KMS-11 (cell line): Measurements from ENCODE around the gene ERC2.

Experiments used
- H2AFZ ChIP-seq: fragments of 200-600 bp; sonication (generic); 2 replicates; pipeline ENCODE4 v1.6.1; 2016; ENCODE audit warnings: antibody characterized with exemption, mixed run types, low read depth
- H3K27ac ChIP-seq: fragments of 200-600 bp; sonication (generic); 2 replicates; pipeline ENCODE4 v1.6.1; 2016; ENCODE audit warnings: mild to moderate bottlenecking, mixed run types
- H3K27me3 ChIP-seq: fragments of 200-600 bp; sonication (generic); 2 replicates; pipeline ENCODE4 v1.6.1; 2017; ENCODE audit warnings: mild to moderate bottlenecking, low read depth, mixed run types, moderate library complexity; ENCODE audit not compliant: insufficient read depth
- H3K36me3 ChIP-seq: fragments of 200-600 bp; sonication (generic); 2 replicates; pipeline ENCODE4 v1.6.1; 2017; ENCODE audit warnings: mild to moderate bottlenecking, mixed run types; ENCODE audit not compliant: insufficient read depth
- H3K4me1 ChIP-seq: fragments of 200-600 bp; sonication (generic); 2 replicates; pipeline ENCODE4 v1.6.1; 2016; ENCODE audit warnings: mild to moderate bottlenecking, low read depth, mixed run types; ENCODE audit not compliant: poor library complexity, severe bottlenecking
- H3K4me2 ChIP-seq: fragments of 200-600 bp; sonication (generic); 2 replicates; pipeline ENCODE4 v1.7.0; 2016; ENCODE audit warnings: mild to moderate bottlenecking, mixed run types
- H3K4me3 ChIP-seq: fragments of 200-600 bp; sonication (generic); IDR thresholded peaks from 2 replicates; pipeline ENCODE4 v1.6.1; 2017; ENCODE audit warnings: low read depth, low read length, mixed read lengths; ENCODE audit not compliant: insufficient read depth
- H3K79me2 ChIP-seq: fragments of 200-600 bp; sonication (generic); 2 replicates; pipeline ENCODE4 v1.6.1; 2016; ENCODE audit warnings: low read depth, mixed run types; ENCODE audit not compliant: insufficient read depth
- H3K9ac ChIP-seq: fragments of 200-600 bp; sonication (generic); 2 replicates; pipeline ENCODE4 v1.6.1; 2016; ENCODE audit warnings: mild to moderate bottlenecking, mixed run types
- H4K20me1 ChIP-seq: fragments of 200-600 bp; sonication (generic); 2 replicates; pipeline ENCODE4 v1.6.1; 2016; ENCODE audit warnings: mild to moderate bottlenecking, mixed run types; ENCODE audit not compliant: insufficient read depth
- TF ChIP-seq, protein P1 (sequence below): fragments of 200-600 bp; sonication (generic); conservative IDR thresholded peaks from 2 replicates; pipeline ENCODE4 v1.6.1; 2017; ENCODE audit warnings: low read depth, mild to moderate bottlenecking, antibody characterized with exemption, low read length, moderate library complexity, mixed read lengths

ERC2 gene

DNA sequence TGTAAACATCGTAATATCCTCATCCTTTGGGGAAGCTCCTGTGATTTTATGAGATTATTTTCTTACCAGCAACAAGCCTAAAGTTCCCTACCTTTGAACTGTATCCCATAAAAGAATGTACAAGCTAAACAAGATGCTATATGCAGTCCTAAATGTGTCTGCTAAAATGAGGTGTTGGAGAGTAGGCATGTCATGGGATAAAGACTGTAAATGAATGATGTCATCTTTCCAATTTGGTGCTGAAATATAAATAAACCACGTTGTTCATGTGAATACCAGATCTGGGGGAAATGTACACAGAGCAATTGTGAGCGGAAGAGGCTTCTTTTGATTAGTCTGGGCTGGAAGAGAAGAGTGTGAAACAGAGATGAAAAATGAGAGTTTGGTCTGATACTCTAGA, 766.3 kb downstream of the ERC2 start:
- TF ChIP-seq, protein P1, sequence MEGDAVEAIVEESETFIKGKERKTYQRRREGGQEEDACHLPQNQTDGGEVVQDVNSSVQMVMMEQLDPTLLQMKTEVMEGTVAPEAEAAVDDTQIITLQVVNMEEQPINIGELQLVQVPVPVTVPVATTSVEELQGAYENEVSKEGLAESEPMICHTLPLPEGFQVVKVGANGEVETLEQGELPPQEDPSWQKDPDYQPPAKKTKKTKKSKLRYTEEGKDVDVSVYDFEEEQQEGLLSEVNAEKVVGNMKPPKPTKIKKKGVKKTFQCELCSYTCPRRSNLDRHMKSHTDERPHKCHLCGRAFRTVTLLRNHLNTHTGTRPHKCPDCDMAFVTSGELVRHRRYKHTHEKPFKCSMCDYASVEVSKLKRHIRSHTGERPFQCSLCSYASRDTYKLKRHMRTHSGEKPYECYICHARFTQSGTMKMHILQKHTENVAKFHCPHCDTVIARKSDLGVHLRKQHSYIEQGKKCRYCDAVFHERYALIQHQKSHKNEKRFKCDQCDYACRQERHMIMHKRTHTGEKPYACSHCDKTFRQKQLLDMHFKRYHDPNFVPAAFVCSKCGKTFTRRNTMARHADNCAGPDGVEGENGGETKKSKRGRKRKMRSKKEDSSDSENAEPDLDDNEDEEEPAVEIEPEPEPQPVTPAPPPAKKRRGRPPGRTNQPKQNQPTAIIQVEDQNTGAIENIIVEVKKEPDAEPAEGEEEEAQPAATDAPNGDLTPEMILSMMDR: no peak
- Histone ChIP-seq H3K79me2 (no peaks in the 10 kb centered on the region), H3K4me2 (no peak overlapping the region), H3K27ac (no peak overlapping the region), H4K20me1 (no peaks in the 10 kb centered on the region), H3K9ac (no peak overlapping the region), H3K36me3 (no peaks in the 10 kb centered on the region), H3K4me3 (no peak overlapping the region), H3K27me3 (no peaks in the 10 kb centered on the region), H3K4me1 (peaks cover 3% of the 10 kb centered on the region), H2AFZ (no peak overlapping the region)

DNA sequence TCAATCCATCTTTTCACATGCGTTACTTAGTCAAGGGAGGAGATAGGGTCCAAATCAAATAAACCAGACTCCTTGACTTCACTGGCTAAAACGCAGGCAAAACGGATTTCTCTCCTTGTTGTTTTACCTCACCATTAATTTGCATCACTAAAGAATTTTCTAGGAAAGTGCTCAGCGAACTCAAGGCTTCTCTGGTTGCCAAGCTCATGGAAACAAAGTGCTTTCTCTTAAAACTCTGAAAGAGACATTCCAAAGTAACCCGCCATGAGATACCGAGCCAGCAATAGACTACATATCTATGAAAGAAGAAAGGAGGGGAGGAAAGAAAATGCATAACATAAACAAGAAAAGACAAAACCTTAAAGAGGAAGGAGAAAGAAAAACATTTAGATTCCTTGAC, 769.4 kb downstream of the ERC2 start:
- H3K4me1 ChIP-seq: peaks cover 7% of the 10 kb centered on the region
- TF ChIP-seq, protein P1: no peak
- no peaks in the 10 kb centered on the region for H4K20me1 ChIP-seq
- no peak overlapping the region for H3K4me2 ChIP-seq
- H3K4me3 ChIP-seq: no peak overlapping the region
- no peak overlapping the region for H3K27ac ChIP-seq
- H3K36me3 ChIP-seq: no peaks in the 10 kb centered on the region
- H3K9ac ChIP-seq: no peak overlapping the region
- H3K79me2 ChIP-seq: no peaks in the 10 kb centered on the region
- H2AFZ ChIP-seq: no peak overlapping the region
- H3K27me3 ChIP-seq: no peaks in the 10 kb centered on the region

DNA sequence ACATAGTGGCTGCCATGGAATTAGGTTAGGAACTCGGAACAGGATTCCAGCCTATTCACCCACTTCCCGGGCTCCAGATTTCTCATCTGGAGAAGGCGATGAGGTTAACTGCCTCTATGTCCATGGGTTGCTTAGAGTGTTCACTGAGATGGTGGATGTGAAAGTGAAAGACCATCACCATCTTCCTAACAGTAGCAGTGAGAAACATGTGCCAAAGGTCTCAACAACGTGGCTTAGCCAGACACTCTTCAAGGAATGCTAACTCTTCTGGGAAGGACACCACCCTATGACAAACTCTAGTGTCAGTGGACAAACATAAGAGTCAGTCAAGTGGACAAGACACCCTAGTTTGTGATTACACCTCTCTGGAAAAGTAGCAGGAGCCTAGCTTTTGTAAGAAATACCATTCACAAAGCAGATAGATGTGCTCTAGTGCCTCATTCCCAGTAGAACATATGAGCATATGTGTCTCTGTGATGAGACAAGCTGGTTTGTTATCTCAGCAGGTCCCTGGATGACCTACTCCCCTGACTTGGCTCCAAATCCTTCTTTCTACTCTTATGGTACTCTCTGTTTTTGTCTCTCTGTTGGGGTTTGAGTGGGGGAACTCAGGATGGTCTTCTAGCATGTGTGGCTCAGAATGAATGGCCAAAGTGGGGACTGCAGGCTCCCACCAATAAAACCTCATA, 770.9 kb downstream of the ERC2 start:
- no peaks in the 10 kb centered on the region for H3K27me3 ChIP-seq
- no peaks in the 10 kb centered on the region for H3K79me2 ChIP-seq
- H4K20me1 ChIP-seq: no peaks in the 10 kb centered on the region
- TF ChIP-seq, protein P1: no peak
- H3K4me2 ChIP-seq: no peak overlapping the region
- no peaks in the 10 kb centered on the region for H3K36me3 ChIP-seq
- H2AFZ ChIP-seq: no peak overlapping the region
- peaks cover 7% of the 10 kb centered on the region for H3K4me1 ChIP-seq
- no peak overlapping the region for H3K27ac ChIP-seq
- H3K9ac ChIP-seq: no peak overlapping the region
- no peak overlapping the region for H3K4me3 ChIP-seq

DNA sequence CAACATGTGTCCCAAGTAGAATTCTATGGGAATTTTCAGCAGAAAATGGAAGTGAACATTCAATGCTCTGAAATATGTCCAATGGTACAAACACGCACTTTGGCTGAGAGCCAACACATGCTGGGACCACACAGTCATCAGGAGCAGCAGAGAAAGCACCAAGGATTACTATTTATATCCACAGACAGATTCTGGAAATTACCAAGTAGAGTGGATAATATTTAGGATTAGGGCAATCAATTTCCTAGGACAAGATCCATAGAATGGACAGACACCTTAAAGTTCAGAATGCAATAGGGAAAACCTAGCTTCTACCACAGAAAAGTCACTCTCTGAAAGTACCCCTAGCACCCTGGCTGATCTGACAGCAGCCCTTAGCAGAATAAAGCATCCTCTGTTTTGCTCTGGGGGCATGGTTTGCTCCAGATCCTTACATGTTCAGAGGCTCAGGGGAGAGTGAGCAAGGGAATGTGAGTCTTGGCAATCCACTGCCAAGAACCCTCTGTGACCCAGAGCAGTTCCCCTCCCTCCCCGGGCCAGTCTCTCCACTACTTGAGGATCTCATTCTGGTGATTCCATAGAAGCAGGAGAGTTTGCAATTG, 775.2 kb downstream of the ERC2 start:
- Histone ChIP-seq H3K4me3 (no peak overlapping the region), H3K9ac (no peak overlapping the region), H3K79me2 (no peaks in the 10 kb centered on the region), H3K4me2 (no peak overlapping the region), H3K27ac (no peak overlapping the region), H3K4me1 (peaks cover 39% of the 10 kb centered on the region), H4K20me1 (no peaks in the 10 kb centered on the region), H3K36me3 (no peaks in the 10 kb centered on the region), H3K27me3 (no peaks in the 10 kb centered on the region), H2AFZ (no peak overlapping the region)
- TF ChIP-seq, protein P1: no peak
